ENCODE results near the gene PCDHA6.
"Not testable (repeated sequence)": the region's sequence is repeated elsewhere in the genome, so short reads cannot be mapped to it uniquely, and the experiment has no call there.

The PCDHA6 gene

GRCh38 chr5:140822281-140822629, 5.5 kb upstream of the PCDHA6 start:
- DNase-seq (ENCODE audit: low read depth in 2 of 2): no peak

DNA sequence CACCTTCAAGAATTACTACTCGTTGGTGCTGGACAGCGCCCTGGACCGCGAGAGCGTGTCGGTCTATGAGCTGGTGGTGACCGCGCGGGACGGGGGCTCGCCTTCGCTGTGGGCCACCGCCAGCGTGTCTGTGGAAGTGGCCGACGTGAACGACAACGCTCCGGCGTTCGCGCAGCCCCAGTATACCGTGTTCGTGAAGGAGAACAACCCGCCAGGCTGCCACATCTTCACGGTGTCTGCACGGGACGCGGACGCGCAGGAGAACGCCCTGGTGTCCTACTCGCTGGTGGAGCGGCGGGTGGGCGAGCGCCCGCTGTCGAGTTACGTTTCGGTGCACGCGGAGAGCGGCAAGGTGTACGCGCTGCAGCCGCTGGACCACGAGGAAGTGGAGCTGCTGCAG, 4.8 kb upstream of the PCDHA6 start:
- not testable (repeated sequence) for DNase-seq (ENCODE audit: low read depth in 2 of 2)

DNA sequence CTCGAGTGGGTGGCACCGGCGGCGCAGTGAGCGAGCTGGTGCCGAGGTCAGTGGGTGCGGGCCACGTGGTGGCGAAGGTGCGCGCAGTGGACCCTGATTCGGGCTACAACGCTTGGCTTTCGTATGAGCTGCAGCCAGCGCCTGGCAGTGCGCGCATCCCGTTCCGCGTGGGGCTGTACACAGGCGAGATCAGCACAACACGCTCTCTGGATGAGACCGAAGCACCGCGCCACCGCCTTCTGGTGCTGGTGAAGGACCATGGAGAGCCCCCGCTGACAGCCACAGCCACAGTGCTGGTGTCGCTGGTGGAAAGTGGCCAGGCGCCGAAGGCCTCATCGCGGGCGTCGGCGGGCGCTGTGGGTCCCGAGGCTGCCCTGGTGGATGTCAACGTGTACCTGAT, 4.3 kb upstream of the PCDHA6 start:
- DNase-seq (ENCODE audit: low read depth in 2 of 2): no peak

- DNase-seq (ENCODE audit: low read depth in 2 of 2): no peak
These were observed 590 bp downstream of the PCDHA6 start for GRCh38 chr5:140828362-140828737.

DNA sequence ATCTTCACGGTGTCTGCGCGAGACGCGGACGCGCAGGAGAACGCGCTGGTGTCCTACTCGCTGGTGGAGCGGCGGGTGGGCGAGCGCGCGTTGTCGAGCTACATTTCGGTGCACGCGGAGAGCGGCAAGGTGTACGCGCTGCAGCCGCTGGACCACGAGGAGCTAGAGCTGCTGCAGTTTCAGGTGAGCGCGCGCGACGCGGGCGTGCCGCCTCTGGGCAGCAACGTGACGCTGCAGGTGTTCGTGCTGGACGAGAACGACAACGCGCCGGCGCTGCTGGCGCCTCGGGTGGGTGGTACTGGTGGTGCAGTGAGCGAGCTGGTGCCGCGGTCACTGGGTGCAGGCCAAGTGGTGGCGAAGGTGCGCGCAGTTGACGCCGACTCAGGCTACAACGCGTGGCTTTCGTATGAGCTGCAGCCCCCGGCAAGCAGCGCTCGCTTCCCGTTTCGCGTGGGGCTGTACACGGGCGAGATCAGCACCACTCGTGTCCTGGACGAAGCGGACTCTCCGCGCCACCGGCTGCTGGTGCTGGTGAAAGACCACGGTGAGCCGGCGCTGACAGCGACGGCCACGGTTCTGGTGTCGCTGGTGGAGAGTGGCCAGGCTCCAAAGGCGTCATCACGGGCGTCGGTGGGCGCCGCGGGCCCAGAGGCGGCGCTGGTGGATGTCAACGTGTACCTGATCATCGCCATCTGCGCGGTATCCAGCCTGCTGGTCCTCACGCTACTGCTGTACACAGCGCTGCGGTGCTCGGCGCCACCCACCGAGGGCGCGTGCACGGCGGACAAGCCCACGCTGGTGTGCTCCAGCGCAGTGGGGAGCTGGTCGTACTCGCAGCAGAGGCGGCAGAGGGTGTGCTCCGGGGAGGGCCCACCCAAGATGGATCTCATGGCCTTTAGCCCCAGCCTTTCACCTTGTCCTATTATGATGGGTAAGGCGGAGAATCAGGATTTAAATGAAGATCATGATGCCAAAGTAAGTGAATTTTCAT, 2.0 kb downstream of the PCDHA6 start:
- not testable (repeated sequence) for DNase-seq (ENCODE audit: low read depth in 2 of 2)

DNA sequence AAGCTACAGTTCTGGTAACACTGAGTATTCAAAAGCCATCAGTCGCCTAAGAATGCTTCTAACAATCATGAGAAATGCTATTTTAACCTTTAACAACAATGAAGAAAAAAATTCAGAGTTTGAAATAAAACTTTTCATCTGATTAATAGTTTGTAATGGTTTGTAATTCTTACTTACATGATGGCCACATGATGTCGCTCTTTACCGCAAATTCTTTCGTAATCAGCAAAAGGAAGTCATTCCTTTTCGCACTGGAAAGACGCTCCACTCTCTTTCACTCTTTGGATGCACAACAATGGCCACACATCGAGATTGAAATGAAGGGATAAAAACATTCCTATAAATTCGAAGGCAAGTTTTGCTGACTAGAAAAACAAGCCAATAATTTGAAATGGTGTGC, 6.2 kb downstream of the PCDHA6 start, which contains the start of gene PCDHA7:
TSS of gene PCDHA7 (plus strand) at position 277 of the 400 bp plus-strand sequence. CDS start at position 392, 115 bp downstream.
- DNase-seq (ENCODE audit: low read depth in 2 of 2): no peak

DNA sequence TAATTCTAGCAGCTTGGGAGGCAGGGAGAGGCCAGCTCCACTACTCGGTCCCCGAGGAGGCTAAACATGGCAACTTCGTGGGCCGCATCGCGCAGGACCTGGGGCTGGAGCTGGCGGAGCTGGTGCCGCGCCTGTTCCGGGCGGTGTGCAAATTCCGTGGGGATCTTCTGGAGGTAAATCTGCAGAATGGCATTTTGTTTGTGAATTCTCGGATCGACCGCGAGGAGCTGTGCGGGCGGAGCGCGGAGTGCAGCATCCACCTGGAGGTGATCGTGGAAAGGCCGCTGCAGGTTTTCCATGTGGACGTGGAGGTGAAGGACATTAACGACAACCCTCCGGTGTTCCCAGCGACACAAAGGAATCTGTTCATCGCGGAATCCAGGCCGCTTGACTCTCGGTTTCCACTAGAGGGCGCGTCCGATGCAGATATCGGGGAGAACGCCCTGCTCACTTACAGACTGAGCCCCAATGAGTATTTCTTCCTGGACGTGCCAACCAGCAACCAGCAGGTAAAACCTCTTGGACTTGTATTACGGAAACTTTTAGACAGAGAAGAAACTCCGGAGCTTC, 6.8 kb downstream of the PCDHA6 start:
- DNase-seq (ENCODE audit: low read depth in 2 of 2): not testable (repeated sequence)

- DNase-seq (ENCODE audit: low read depth in 2 of 2): no peak
These were observed 8.1 kb downstream of the PCDHA6 start for GRCh38 chr5:140835622-140836510.

- no peak for DNase-seq (ENCODE audit: low read depth in 2 of 2)
These were observed 13.5 kb downstream of the PCDHA6 start, which contains the start of gene PCDHA8 for GRCh38 chr5:140840978-140841962. Gene PCDHA8, plus strand, starts transcription at chr5:140841187. Its CDS starts 135 bp downstream, at chr5:140841322.

- no peak for DNase-seq (ENCODE audit: low read depth in 2 of 2)
These were observed 15.3 kb downstream of the PCDHA6 start for GRCh38 chr5:140842798-140843733.

GRCh38 chr5:140848139-140849102, 20.7 kb downstream of the PCDHA6 start, which contains the start of gene PCDHA9:
Gene PCDHA9, plus strand, starts transcription at chr5:140848382. Its CDS starts 114 bp downstream, at chr5:140848496.
- not testable (repeated sequence) for DNase-seq (ENCODE audit: low read depth in 2 of 2)

DNA sequence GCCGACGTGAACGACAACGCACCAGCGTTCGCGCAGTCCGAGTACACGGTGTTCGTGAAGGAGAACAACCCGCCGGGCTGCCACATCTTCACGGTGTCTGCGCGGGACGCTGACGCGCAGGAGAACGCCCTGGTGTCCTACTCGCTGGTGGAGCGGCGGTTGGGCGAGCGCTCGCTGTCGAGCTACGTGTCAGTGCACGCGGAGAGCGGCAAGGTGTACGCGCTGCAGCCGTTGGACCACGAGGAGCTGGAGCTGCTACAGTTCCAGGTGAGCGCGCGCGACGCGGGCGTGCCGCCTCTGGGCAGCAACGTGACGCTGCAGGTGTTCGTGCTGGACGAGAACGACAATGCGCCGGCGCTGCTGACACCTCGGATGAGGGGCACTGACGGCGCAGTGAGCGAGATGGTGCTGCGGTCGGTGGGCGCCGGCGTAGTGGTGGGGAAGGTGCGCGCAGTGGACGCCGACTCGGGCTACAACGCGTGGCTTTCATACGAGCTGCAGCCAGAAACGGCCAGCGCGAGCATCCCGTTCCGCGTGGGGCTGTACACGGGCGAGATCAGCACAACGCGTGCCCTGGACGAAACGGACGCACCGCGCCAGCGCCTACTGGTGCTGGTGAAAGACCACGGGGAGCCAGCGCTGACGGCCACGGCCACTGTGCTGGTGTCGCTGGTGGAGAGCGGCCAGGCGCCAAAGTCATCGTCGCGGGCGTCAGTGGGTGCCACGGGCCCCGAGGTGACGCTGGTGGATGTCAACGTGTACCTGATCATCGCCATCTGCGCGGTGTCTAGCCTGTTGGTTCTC, 22.3 kb downstream of the PCDHA6 start:
- not testable (repeated sequence) for DNase-seq (ENCODE audit: low read depth in 2 of 2)

DNA sequence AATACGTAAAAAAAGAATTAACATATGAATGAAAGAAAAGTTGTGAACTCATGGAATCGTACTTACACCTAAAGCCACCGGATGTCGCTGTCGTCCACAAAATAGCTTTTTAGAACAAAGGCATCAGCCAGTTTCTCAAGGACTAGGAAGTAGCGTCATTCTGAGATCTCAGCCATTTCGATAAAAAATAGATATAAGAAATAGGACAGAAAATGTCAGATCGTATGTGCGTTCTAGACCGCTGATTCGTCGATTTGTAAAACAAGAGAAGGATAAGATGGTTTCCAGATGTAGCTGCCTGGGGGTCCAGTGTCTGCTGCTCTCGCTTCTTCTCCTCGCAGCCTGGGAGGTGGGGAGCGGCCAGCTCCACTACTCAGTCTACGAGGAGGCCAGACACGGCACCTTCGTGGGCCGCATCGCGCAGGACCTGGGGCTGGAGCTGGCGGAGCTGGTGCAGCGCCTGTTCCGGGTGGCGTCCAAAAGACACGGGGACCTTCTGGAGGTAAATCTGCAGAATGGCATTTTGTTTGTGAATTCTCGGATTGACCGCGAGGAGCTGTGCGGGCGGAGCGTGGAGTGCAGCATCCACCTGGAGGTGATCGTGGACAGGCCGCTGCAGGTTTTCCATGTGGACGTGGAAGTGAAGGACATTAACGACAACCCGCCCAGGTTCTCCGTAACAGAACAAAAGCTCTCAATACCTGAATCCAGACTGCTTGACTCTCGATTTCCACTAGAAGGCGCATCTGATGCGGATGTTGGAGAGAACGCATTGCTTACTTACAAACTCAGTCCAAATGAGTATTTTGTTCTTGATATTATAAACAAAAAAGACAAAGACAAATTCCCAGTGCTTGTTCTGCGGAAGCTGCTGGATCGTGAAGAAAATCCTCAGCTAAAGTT, 28.3 kb downstream of the PCDHA6 start, which contains the start of gene PCDHA10:
TSS of gene PCDHA10 (plus strand) at position 126 of the 903 bp plus-strand sequence. CDS start at position 278, 152 bp downstream.
- DNase-seq (ENCODE audit: low read depth in 2 of 2): no peak

GRCh38 chr5:140857177-140857986, 29.6 kb downstream of the PCDHA6 start:
- DNase-seq (ENCODE audit: low read depth in 2 of 2): no peak

DNA sequence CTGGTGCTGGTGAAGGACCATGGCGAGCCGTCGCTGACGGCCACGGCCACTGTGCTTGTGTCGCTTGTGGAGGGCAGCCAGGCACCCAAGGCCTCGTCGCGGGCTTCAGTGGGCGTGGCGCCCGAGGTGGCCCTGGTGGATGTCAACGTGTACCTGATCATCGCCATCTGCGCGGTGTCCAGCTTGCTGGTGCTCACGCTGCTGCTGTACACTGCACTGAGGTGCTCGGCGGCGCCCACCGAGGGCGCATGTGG, 30.2 kb downstream of the PCDHA6 start:
- DNase-seq (ENCODE audit: low read depth in 2 of 2): no peak
